Esophagus (tissue), 2 donors: ENCODE results near the gene UAP1L1. TPM values are rescaled to one million over a fixed set of nuclear protein-coding genes. Genes with fewer than 3 reads are reported as not detected.
A peak's percentile ranks its signal among the peaks of the same experiment; 100 is the strongest.
"Not testable (repeated sequence)": the region's sequence is repeated elsewhere in the genome, so short reads cannot be mapped to it uniquely, and the experiment has no call there.

ENCODE experiments used
- H3K27ac ChIP-seq, 2 donors: one replicate each; pipeline ENCODE4 v1.5.1; 2013; ENCODE audit warnings: low read depth in 2 of 2, mild to moderate bottlenecking in 2 of 2, inconsistent platforms in 1 of 2, low read length in 1 of 2, moderate library complexity in 1 of 2
- H3K27me3 ChIP-seq, 2 donors: one replicate each; pipeline ENCODE4 v1.6.1; 2013; ENCODE audit warnings: low read length in 2 of 2, control low read depth in 1 of 2, mild to moderate bottlenecking in 1 of 2; ENCODE audit not compliant: insufficient read depth in 2 of 2, control insufficient read depth in 1 of 2
- H3K36me3 ChIP-seq, 2 donors: one replicate each; pipeline ENCODE4 v1.6.1; 2013; ENCODE audit warnings: low read length in 1 of 2; ENCODE audit not compliant: control insufficient read depth in 2 of 2, insufficient read depth in 2 of 2
- H3K4me1 ChIP-seq, 2 donors: one replicate each; pipeline ENCODE4 v1.6.1; 2013; ENCODE audit warnings: low read length in 1 of 2; ENCODE audit not compliant: control insufficient read depth in 2 of 2, insufficient read depth in 2 of 2
- H3K4me3 ChIP-seq, 2 donors: one replicate each; pipeline ENCODE4 v1.5.1; 2013; ENCODE audit warnings: low read length in 2 of 2, mild to moderate bottlenecking in 2 of 2, low read depth in 1 of 2, moderate library complexity in 1 of 2
- H3K9me3 ChIP-seq, 2 donors: one replicate each; pipeline ENCODE4 v1.6.1; 2013; ENCODE audit warnings: mild to moderate bottlenecking in 2 of 2, low read depth in 1 of 2, low read length in 1 of 2, moderate library complexity in 1 of 2; ENCODE audit not compliant: control insufficient read depth in 2 of 2, insufficient read depth in 1 of 2
- WGBS, 2 donors: extraction: QIAGEN DNeasy Blood & Tissue Kit; methylation state at CpG; one replicate each; pipeline ENCODE4 v1.1.7; 2013; 5-methylcytosine and 5-hydroxymethylcytosine counted together
- polyA plus RNA-seq, 2 donors: library from polyadenylated mRNA; stranded (reverse); fragments of 200-250 nt; gene quantifications; one replicate each; pipeline ENCODE4 v1.2.3, GENCODE V29; 2013
- donor health status: healthy with polysubstance abuse.
- donor health status: Bipolar disorder and iron deficiency.

UAP1L1 gene
- 1 to 10 TPM; 2.9 to 3.8 TPM for polyA plus RNA-seq

- Histone ChIP-seq H3K27ac (peak within 1 kb of the TSS; percentile 48 to 69), H3K4me3 (peak within 1 kb of the TSS; percentile 60 to 75), H3K36me3 (peaks cover 0 to 13% of the 10 kb centered on the region in 2 donors), H3K27me3 (no peaks in the 10 kb centered on the region), H3K4me1 (peaks cover 6 to 10% of the 10 kb centered on the region in 2 donors), H3K9me3 (no peaks in the 10 kb centered on the region)
- WGBS, 2 donors = 3 to 4% methylated on average over 46 to 82 of the region's 87 CpGs
Measured at GRCh38 chr9:137077010-137077747, at the start of gene UAP1L1. TSS of gene UAP1L1 (plus strand) at chr9:137077517. CDS start at chr9:137077533, 16 bp downstream.

GRCh38 chr9:137028263-137029057 is 48.9 kb upstream of the UAP1L1 start:
- Histone ChIP-seq H3K27ac (peak overlapping the region in 1 of 2 donors; percentile 66), H3K4me3 (peak overlapping the region; percentile 38 to 58), H3K27me3 (no peaks in the 10 kb centered on the region), H3K4me1 (peaks cover 8 to 20% of the 10 kb centered on the region in 2 donors), H3K36me3 (peaks cover 0 to 3% of the 10 kb centered on the region in 2 donors), H3K9me3 (no peaks in the 10 kb centered on the region)
- WGBS, 2 donors = 0 to 1% methylated on average over 69 to 98 of the region's 98 CpGs

- Histone ChIP-seq H3K36me3 (no peaks in the 10 kb centered on the region), H3K4me3 (peak overlapping the region in 1 of 2 donors; percentile 38), H3K9me3 (no peaks in the 10 kb centered on the region), H3K27ac (peak overlapping the region in 1 of 2 donors; percentile 66), H3K27me3 (no peaks in the 10 kb centered on the region), H3K4me1 (peaks cover 8 to 20% of the 10 kb centered on the region in 2 donors)
- 25 to 27% methylated on average over 19 of the region's 19 CpGs for WGBS, 2 donors
Measured at GRCh38 chr9:137029058-137029936, 48.0 kb upstream of the UAP1L1 start.

- Histone ChIP-seq H3K4me1 (peaks cover 9 to 22% of the 10 kb centered on the region in 2 donors), H3K4me3 (no peak overlapping the region), H3K9me3 (no peaks in the 10 kb centered on the region), H3K36me3 (no peaks in the 10 kb centered on the region), H3K27ac (no peak overlapping the region), H3K27me3 (no peaks in the 10 kb centered on the region)
- WGBS, 2 donors = 72 to 78% methylated on average over 14 to 15 of the region's 15 CpGs
Measured at GRCh38 chr9:137030006-137030405, 47.3 kb upstream of the UAP1L1 start.

GRCh38 chr9:137030538-137031527 is 46.5 kb upstream of the UAP1L1 start:
- H3K9me3 ChIP-seq = no peaks in the 10 kb centered on the region
- H3K4me3 ChIP-seq = peak overlapping the region in 1 of 2 donors; percentile 15
- no peak overlapping the region for H3K27ac ChIP-seq
- WGBS, 2 donors = 78 to 79% methylated on average over 65 of the region's 65 CpGs
- H3K27me3 ChIP-seq = no peaks in the 10 kb centered on the region
- H3K36me3 ChIP-seq = no peaks in the 10 kb centered on the region
- peaks cover 14 to 18% of the 10 kb centered on the region in 2 donors for H3K4me1 ChIP-seq

- Histone ChIP-seq H3K9me3 (no peaks in the 10 kb centered on the region), H3K4me3 (peak within 1 kb of the TSS in 1 of 2 donors; percentile 15), H3K27ac (peak within 1 kb of the TSS in 1 of 2 donors; percentile 11), H3K4me1 (peaks cover 12 to 14% of the 10 kb centered on the region in 2 donors), H3K27me3 (no peaks in the 10 kb centered on the region), H3K36me3 (no peaks in the 10 kb centered on the region)
- 51 to 53% methylated on average over 16 of the region's 16 CpGs for WGBS, 2 donors
Measured at GRCh38 chr9:137031904-137032640, 45.2 kb upstream of the UAP1L1 start, which contains the start of gene FUT7. TSS of gene FUT7 (minus strand) at chr9:137032088. CDS start at chr9:137031991, 97 bp downstream.

GRCh38 chr9:137032858-137033257 is 44.5 kb upstream of the UAP1L1 start:
- Histone ChIP-seq H3K36me3 (no peaks in the 10 kb centered on the region), H3K9me3 (no peaks in the 10 kb centered on the region), H3K4me1 (peaks cover 8 to 9% of the 10 kb centered on the region in 2 donors), H3K27me3 (no peaks in the 10 kb centered on the region), H3K4me3 (no peak overlapping the region), H3K27ac (peak overlapping the region in 1 of 2 donors; percentile 11)
- WGBS, 2 donors = 75 to 79% methylated on average over 10 of the region's 10 CpGs

GRCh38 chr9:137033481-137033880 is 43.8 kb upstream of the UAP1L1 start:
- H3K9me3 ChIP-seq, H3K4me1 ChIP-seq, H3K36me3 ChIP-seq, H3K27me3 ChIP-seq, H3K27ac ChIP-seq, H3K4me3 ChIP-seq: not testable (repeated sequence)
- WGBS, 2 donors = 86 to 94% methylated on average over 5 of the region's 5 CpGs
